ENCODE data around the gene CMA1. TPM values are rescaled to one million over a fixed set of nuclear protein-coding genes. Genes with fewer than 3 reads are reported as not detected.
"Not testable (repeated sequence)": the region's sequence is repeated elsewhere in the genome, so short reads cannot be mapped to it uniquely, and the experiment has no call there.

Gene CMA1
- total and polyA plus RNA-seq, 2 experiments from 2014 or later: not detected

DNA sequence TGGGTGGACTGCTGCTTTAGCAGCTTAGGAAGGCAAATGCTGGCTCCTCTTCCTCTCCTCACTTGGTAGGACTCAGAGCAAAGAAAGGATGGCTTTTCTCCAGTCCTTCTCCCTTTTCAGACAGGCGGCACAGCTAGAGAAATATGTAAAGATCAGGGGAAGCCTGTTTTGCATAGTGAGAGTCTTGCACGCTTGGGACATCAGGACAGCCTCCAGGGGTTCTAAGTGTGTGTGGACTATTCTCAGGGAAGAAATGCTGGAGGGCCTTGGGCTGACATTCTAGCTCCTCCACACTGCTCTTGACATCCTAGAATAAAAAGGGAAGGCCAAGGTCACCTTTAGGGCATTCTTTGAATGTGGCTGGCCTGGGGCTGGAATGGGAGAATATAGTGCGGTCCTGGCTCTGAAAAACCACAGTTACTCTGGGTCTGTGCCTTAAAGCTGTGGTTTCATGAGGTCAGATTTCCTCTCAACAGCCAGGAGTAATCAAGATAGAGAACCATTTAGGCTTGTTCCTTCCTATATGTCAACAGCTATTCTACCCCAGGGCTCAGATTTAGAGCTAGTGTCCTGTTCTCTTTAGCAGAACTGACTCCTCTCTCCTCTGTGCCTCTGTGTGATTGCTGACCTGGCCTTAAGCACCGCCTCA is 24.3 kb downstream of the CMA1 start:
- H3K4me3 ChIP-seq: no peak overlapping the region
- no peaks in the 10 kb centered on the region for H3K27me3 ChIP-seq (replicated peaks; ENCODE audit: insufficient read depth)
- H3K36me3 ChIP-seq (ENCODE audit: low read depth): no peaks in the 10 kb centered on the region
- no peak for DNase-seq
- H2AFZ ChIP-seq: no peak overlapping the region
- no peak overlapping the region for H3K9ac ChIP-seq
- WGBS, 2 experiments (ENCODE audit: low coverage in 1 of 2, low lambda C conversion rate in 2 of 2, missing lambda C conversion rate in 2 of 2): 25 to 29% methylated on average over 4 of the region's 4 CpGs
- in situ Hi-C loops (cut with MboI): no loop called here
- no peaks in the 10 kb centered on the region for H4K20me1 ChIP-seq (ENCODE audit: insufficient read depth)
- H3K9me3 ChIP-seq (ENCODE audit: low read depth): no peaks in the 10 kb centered on the region
- TF ChIP-seq EZH2 (IDR thresholded peaks at IDR 0.05; ENCODE audit: insufficient read depth, poor library complexity, severe bottlenecking) (no peak), EZH2phosphoT487 (IDR thresholded peaks at IDR 0.05; ENCODE audit: insufficient read depth, low read depth) (no peak)
- no peaks in the 10 kb centered on the region for H3K9me2 ChIP-seq (ENCODE audit: insufficient read depth)
- H3F3A ChIP-seq (ENCODE audit: insufficient read depth): no peaks in the 10 kb centered on the region
- H3K4me1 ChIP-seq (ENCODE audit: insufficient read depth): no peaks in the 10 kb centered on the region
- H3K79me2 ChIP-seq (ENCODE audit: insufficient read depth): no peaks in the 10 kb centered on the region
- no peak overlapping the region for H3K4me2 ChIP-seq (ENCODE audit: unreplicated experiment)
- H3K27ac ChIP-seq: no peak overlapping the region

DNA sequence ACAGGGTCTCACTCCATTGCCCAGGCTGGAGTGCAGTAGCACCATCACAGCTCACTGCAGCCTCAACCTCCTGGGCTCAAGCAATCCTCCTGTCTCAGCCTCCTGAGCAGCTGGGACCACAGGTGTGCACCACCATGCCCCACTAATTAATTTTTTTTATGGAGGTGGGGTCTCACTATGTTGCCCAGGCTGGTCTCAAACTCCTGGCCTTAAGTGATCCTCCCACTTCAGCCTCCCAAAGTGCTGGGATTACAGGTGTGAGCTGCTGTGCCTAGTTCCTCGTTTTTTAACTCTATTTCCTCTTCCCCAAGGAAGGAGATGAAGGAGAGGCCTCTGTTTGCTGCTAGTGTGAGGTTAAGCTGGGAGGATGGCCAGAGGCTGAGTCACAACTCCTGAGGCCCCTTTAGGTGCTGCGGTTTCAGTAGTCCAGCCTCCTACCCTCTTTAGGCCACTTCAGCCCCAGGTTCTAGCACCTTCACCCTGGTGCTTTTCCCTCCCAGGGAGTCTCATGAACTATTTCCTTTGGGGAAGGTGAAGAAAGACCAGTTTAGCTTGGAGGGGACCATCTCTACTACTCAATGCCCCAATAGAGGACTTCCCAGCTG is 25.3 kb downstream of the CMA1 start:
- H3K79me2 ChIP-seq (ENCODE audit: insufficient read depth); H3K4me3 ChIP-seq; H3K9me3 ChIP-seq (ENCODE audit: low read depth); H3K27ac ChIP-seq; in situ Hi-C loops (cut with MboI); H2AFZ ChIP-seq; H3K9ac ChIP-seq; H3K9me2 ChIP-seq (ENCODE audit: insufficient read depth); H3K4me2 ChIP-seq (ENCODE audit: unreplicated experiment); H3K27me3 ChIP-seq (replicated peaks; ENCODE audit: insufficient read depth); H3K36me3 ChIP-seq (ENCODE audit: low read depth); H4K20me1 ChIP-seq (ENCODE audit: insufficient read depth); H3K4me1 ChIP-seq (ENCODE audit: insufficient read depth); H3F3A ChIP-seq (ENCODE audit: insufficient read depth): not testable (repeated sequence)
- DNase-seq: peak; percentile 43
- WGBS, 2 experiments (ENCODE audit: low coverage in 1 of 2, low lambda C conversion rate in 2 of 2, missing lambda C conversion rate in 2 of 2): 19 to 39% methylated on average over 2 of the region's 2 CpGs

- DNase-seq: peak; percentile 53
- Histone ChIP-seq H3K4me1 (ENCODE audit: insufficient read depth) (no peaks in the 10 kb centered on the region), H3F3A (ENCODE audit: insufficient read depth) (no peaks in the 10 kb centered on the region), H3K4me2 (ENCODE audit: unreplicated experiment) (no peak overlapping the region), H2AFZ (no peak overlapping the region), H3K27ac (no peak overlapping the region), H3K9ac (no peak overlapping the region), H3K27me3 (replicated peaks; ENCODE audit: insufficient read depth) (no peaks in the 10 kb centered on the region), H3K9me2 (ENCODE audit: insufficient read depth) (no peaks in the 10 kb centered on the region), H3K79me2 (ENCODE audit: insufficient read depth) (no peaks in the 10 kb centered on the region), H3K4me3 (no peak overlapping the region), H4K20me1 (ENCODE audit: insufficient read depth) (no peaks in the 10 kb centered on the region), H3K9me3 (ENCODE audit: low read depth) (no peaks in the 10 kb centered on the region), H3K36me3 (ENCODE audit: low read depth) (no peaks in the 10 kb centered on the region)
- in situ Hi-C loops (cut with MboI): no loop called here
- WGBS, 2 experiments (ENCODE audit: low coverage in 1 of 2, low lambda C conversion rate in 2 of 2, missing lambda C conversion rate in 2 of 2): 46 to 51% methylated on average over 21 to 23 of the region's 23 CpGs
- TF ChIP-seq EZH2phosphoT487 (IDR thresholded peaks at IDR 0.05; ENCODE audit: insufficient read depth, low read depth): no peak
- no peak for TF ChIP-seq EZH2 (IDR thresholded peaks at IDR 0.05; ENCODE audit: insufficient read depth, poor library complexity, severe bottlenecking)
Observed at GRCh38 chr14:24481622-24482324, 26.3 kb downstream of the CMA1 start.

DNA sequence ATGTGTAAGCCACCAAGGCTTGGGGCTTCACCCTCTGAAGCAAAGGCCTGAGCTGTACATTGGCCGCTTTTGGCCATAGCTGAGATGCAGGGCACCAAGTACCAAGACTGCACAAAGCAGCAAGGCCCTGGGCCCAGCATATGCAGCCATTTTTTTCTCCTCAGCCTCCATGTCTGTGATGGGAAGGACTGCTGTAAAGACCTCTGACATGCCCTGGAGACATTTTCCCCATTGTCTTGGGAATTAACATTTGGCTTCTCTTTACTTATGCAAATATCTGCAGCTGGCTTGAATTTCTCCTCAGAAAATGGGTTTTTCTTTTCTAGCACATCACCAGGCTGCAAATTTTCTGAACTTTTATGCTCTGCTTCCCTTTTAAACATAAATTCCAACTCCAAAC is 28.1 kb downstream of the CMA1 start:
- in situ Hi-C loops (cut with MboI): not testable (repeated sequence)
- WGBS, 2 experiments (ENCODE audit: low coverage in 1 of 2, low lambda C conversion rate in 2 of 2, missing lambda C conversion rate in 2 of 2): 8 to 33% methylated on average over 1 of the region's 1 CpG

More for the DNA sequence above, 28.1 kb downstream of the CMA1 start:
- H3K27me3 ChIP-seq (replicated peaks; ENCODE audit: insufficient read depth); H3F3A ChIP-seq (ENCODE audit: insufficient read depth); H3K27ac ChIP-seq; H3K4me1 ChIP-seq (ENCODE audit: insufficient read depth); H2AFZ ChIP-seq; H4K20me1 ChIP-seq (ENCODE audit: insufficient read depth); H3K4me3 ChIP-seq; H3K9me3 ChIP-seq (ENCODE audit: low read depth); H3K79me2 ChIP-seq (ENCODE audit: insufficient read depth); H3K9me2 ChIP-seq (ENCODE audit: insufficient read depth); H3K4me2 ChIP-seq (ENCODE audit: unreplicated experiment); H3K9ac ChIP-seq; DNase-seq; H3K36me3 ChIP-seq (ENCODE audit: low read depth): not testable (repeated sequence)

Measured in GM23248 (cell line).